Peyer's patch (tissue), 4 donors: ENCODE measurements around the gene SCN9A. TPM values are rescaled to one million over a fixed set of nuclear protein-coding genes. Genes with fewer than 3 reads are reported as not detected.
A peak's percentile ranks its signal among the peaks of the same experiment; 100 is the strongest.
"Not testable (repeated sequence)": the region's sequence is repeated elsewhere in the genome, so short reads cannot be mapped to it uniquely, and the experiment has no call there.

Experiments
- DNase-seq, 3 donors: peaks; one replicate each; pipeline ENCODE4 v3.0.0-alpha.2; 2017 to 2019
- H3K27ac ChIP-seq, 4 donors: fragments of 200-600 bp; sonication (generic); one replicate each; pipeline ENCODE4 v1.5.1; 2016 to 2019
- H3K27me3 ChIP-seq, 2 donors: fragments of 200-600 bp; sonication (generic); one replicate each; pipeline ENCODE4 v1.5.1; 2019
- H3K36me3 ChIP-seq, 3 donors: fragments of 200-600 bp; sonication (generic); one replicate each; pipeline ENCODE4 v1.5.1; 2016 to 2019
- H3K4me1 ChIP-seq, 4 donors: fragments of 200-600 bp; sonication (generic); one replicate each; pipeline ENCODE4 v1.5.1; 2016 to 2019
- H3K4me3 ChIP-seq, 4 donors: fragments of 200-600 bp; sonication (generic); 1 replicate in 3 of 4; 2 replicates in 1 of 4; pipeline ENCODE4 v1.5.1; 2016 to 2019; ENCODE audit warnings: mild to moderate bottlenecking in 1 of 4
- H3K9me3 ChIP-seq, 4 donors: fragments of 200-600 bp; sonication (generic); one replicate each; pipeline ENCODE4 v1.5.1; 2016 to 2019; ENCODE audit warnings: mild to moderate bottlenecking in 1 of 4
- POLR2A ChIP-seq, 2 donors: fragments of 450-650 bp; IDR thresholded peaks; one replicate each; pipeline ENCODE4 v1.5.1; 2017; ENCODE audit warnings: antibody characterized with exemption in 2 of 2, mild to moderate bottlenecking in 2 of 2, moderate library complexity in 2 of 2
- total RNA-seq, 4 donors: library from RNA; depleted of rRNA; stranded (reverse); fragments of >200 nt; gene quantifications; one replicate each; pipeline ENCODE4 v1.1.0, GENCODE V29; 2016
- TF ChIP-seq, protein P1 (sequence below), 6 experiments: fragments of 450-650 bp in 4 of 6; fragments of 200-600 bp in 2 of 6; sonication (generic) in 1 of 6; IDR thresholded peaks; one replicate each; pipeline ENCODE4 v1.5.1; 2017 to 2019; ENCODE audit warnings: antibody characterized with exemption in 6 of 6, mild to moderate bottlenecking in 3 of 6, moderate library complexity in 1 of 6

Gene SCN9A
- total RNA-seq, 4 donors from 2014 or later: 7.5 to 19.8 (median 8.7) TPM

DNA sequence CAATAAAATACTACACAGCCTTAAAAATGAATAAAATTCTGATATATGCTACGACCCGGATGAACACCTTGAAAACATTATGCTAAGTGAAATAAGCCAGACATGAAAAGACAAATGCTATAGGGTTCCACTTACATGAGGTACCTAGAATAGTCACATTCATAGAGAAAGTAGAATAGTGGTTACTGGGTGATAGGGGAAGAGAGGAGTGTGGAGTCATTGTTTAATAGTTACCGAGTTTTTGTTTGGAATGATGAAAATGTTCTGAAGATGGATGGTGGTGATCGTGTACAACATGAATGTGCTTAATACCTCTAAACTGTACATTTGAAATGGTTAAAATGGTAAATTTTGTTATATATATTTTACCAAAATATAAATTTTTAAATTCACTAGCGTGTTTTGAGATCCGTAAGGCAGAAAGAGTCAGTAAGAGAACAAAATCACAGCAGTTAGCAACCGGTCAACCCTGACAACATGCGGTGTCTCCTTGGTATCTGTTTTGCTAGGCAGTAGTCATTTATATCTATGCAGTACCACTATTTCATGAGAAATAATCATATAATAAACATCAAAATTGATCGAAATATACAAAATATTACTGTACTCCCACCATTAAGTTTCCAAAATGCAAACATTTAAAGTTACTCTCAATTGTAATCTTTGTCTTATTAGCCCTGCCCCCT is 11.1 kb downstream of the SCN9A start:
- no peak overlapping the region for H3K27ac ChIP-seq
- no peaks in the 10 kb centered on the region for H3K4me1 ChIP-seq
- no peaks in the 10 kb centered on the region for H3K9me3 ChIP-seq
- no peak for DNase-seq
- TF ChIP-seq POLR2A (IDR thresholded peaks at IDR 0.05): no peak
- TF ChIP-seq, protein P1, sequence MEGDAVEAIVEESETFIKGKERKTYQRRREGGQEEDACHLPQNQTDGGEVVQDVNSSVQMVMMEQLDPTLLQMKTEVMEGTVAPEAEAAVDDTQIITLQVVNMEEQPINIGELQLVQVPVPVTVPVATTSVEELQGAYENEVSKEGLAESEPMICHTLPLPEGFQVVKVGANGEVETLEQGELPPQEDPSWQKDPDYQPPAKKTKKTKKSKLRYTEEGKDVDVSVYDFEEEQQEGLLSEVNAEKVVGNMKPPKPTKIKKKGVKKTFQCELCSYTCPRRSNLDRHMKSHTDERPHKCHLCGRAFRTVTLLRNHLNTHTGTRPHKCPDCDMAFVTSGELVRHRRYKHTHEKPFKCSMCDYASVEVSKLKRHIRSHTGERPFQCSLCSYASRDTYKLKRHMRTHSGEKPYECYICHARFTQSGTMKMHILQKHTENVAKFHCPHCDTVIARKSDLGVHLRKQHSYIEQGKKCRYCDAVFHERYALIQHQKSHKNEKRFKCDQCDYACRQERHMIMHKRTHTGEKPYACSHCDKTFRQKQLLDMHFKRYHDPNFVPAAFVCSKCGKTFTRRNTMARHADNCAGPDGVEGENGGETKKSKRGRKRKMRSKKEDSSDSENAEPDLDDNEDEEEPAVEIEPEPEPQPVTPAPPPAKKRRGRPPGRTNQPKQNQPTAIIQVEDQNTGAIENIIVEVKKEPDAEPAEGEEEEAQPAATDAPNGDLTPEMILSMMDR (IDR thresholded peaks at IDR 0.05): no peak
- H3K27me3 ChIP-seq: no peaks in the 10 kb centered on the region
- no peaks in the 10 kb centered on the region for H3K36me3 ChIP-seq
- H3K4me3 ChIP-seq: no peak overlapping the region

GRCh38 chr2:166361351-166362153 is 14.2 kb downstream of the SCN9A start:
- Histone ChIP-seq H3K4me1 (no peaks in the 10 kb centered on the region), H3K27me3 (no peaks in the 10 kb centered on the region), H3K4me3 (no peak overlapping the region), H3K9me3 (no peaks in the 10 kb centered on the region), H3K27ac (no peak overlapping the region), H3K36me3 (no peaks in the 10 kb centered on the region)
- no peak for TF ChIP-seq POLR2A (IDR thresholded peaks at IDR 0.05)
- TF ChIP-seq, protein P1 (IDR thresholded peaks at IDR 0.05): peak in 4 of 6 experiments; percentile 29 to 69 (median 65)
- DNase-seq: no peak

- Histone ChIP-seq H3K27ac (no peak overlapping the region), H3K4me3 (no peak overlapping the region), H3K36me3 (no peaks in the 10 kb centered on the region), H3K9me3 (no peaks in the 10 kb centered on the region), H3K27me3 (no peaks in the 10 kb centered on the region), H3K4me1 (no peaks in the 10 kb centered on the region)
- TF ChIP-seq POLR2A (IDR thresholded peaks at IDR 0.05): no peak
- TF ChIP-seq, protein P1 (IDR thresholded peaks at IDR 0.05): no peak
- no peak for DNase-seq
Observed at GRCh38 chr2:166360906-166361305, 14.8 kb downstream of the SCN9A start.

- DNase-seq: no peak
- H3K9me3 ChIP-seq: no peaks in the 10 kb centered on the region
- H3K4me1 ChIP-seq: no peaks in the 10 kb centered on the region
- no peaks in the 10 kb centered on the region for H3K27me3 ChIP-seq
- H3K27ac ChIP-seq: no peak overlapping the region
- H3K36me3 ChIP-seq: no peaks in the 10 kb centered on the region
- H3K4me3 ChIP-seq: no peak overlapping the region
- TF ChIP-seq, protein P1 (IDR thresholded peaks at IDR 0.05): no peak
- TF ChIP-seq POLR2A (IDR thresholded peaks at IDR 0.05): no peak
Observed at GRCh38 chr2:166360426-166360825, 15.3 kb downstream of the SCN9A start.

GRCh38 chr2:166357950-166358321 is 17.8 kb downstream of the SCN9A start:
- DNase-seq, H3K4me3 ChIP-seq, H3K27me3 ChIP-seq, H3K9me3 ChIP-seq, H3K4me1 ChIP-seq, H3K36me3 ChIP-seq, H3K27ac ChIP-seq: not testable (repeated sequence)
